SK-N-DZ (cell line): ENCODE measurements around the gene AMHR2.
A peak's percentile ranks its signal among the peaks of the same experiment; 100 is the strongest.
"Not testable (repeated sequence)": the region's sequence is repeated elsewhere in the genome, so short reads cannot be mapped to it uniquely, and the experiment has no call there.

Experiments used
- DNase-seq: peaks from one replicate; pipeline ENCODE4 v3.0.0-alpha.2; 2015; ENCODE audit warnings: low spot score

Gene AMHR2

GRCh38 chr12:53414756-53415417, 8.8 kb upstream of the AMHR2 start:
- no peak for DNase-seq

- not testable (repeated sequence) for DNase-seq
Measured at GRCh38 chr12:53415752-53416389, 7.8 kb upstream of the AMHR2 start.

- not testable (repeated sequence) for DNase-seq
Measured at GRCh38 chr12:53417291-53417816, 6.3 kb upstream of the AMHR2 start.

GRCh38 chr12:53418221-53418620, 5.4 kb upstream of the AMHR2 start:
- DNase-seq = no peak

- no peak for DNase-seq
Measured at GRCh38 chr12:53419756-53420155, 3.9 kb upstream of the AMHR2 start.

- DNase-seq = not testable (repeated sequence)
Measured at GRCh38 chr12:53422247-53422646, 1.4 kb upstream of the AMHR2 start.

GRCh38 chr12:53424626-53425514, 1.2 kb downstream of the AMHR2 start:
- peak; percentile 51 for DNase-seq

- no peak for DNase-seq
Measured at GRCh38 chr12:53425515-53426150, 2.0 kb downstream of the AMHR2 start.

GRCh38 chr12:53427905-53428594, 4.4 kb downstream of the AMHR2 start:
- no peak for DNase-seq

GRCh38 chr12:53428741-53429140, 5.1 kb downstream of the AMHR2 start:
- DNase-seq = no peak

- DNase-seq = no peak
Measured at GRCh38 chr12:53430116-53430515, 6.5 kb downstream of the AMHR2 start.

- DNase-seq = no peak
Measured at GRCh38 chr12:53431187-53431586, 7.5 kb downstream of the AMHR2 start.

GRCh38 chr12:53435326-53435725, 11.7 kb downstream of the AMHR2 start:
- not testable (repeated sequence) for DNase-seq

GRCh38 chr12:53439582-53439981, 15.9 kb downstream of the AMHR2 start:
- not testable (repeated sequence) for DNase-seq

- peak; percentile 99 for DNase-seq
Measured at GRCh38 chr12:53441040-53441833, 17.6 kb downstream of the AMHR2 start, which contains the start of gene PRR13. PRR13 (plus strand) TSS chr12:53441734; CDS start chr12:53442715, 981 bp downstream.

- no peak for DNase-seq
Measured at GRCh38 chr12:53443955-53444354, 20.3 kb downstream of the AMHR2 start.

GRCh38 chr12:53444593-53445325, 21.1 kb downstream of the AMHR2 start:
- not testable (repeated sequence) for DNase-seq

GRCh38 chr12:53450936-53451335, 27.3 kb downstream of the AMHR2 start:
- DNase-seq = no peak

- DNase-seq = peak; percentile 100
Measured at GRCh38 chr12:53451661-53452158, 28.1 kb downstream of the AMHR2 start, which contains the start of gene PCBP2. PCBP2 (plus strand) TSS chr12:53452102; CDS start chr12:53454801, 2,699 bp downstream.
